Caki2 (cell line): ENCODE data around the gene UBE3C. TPM values are rescaled to one million over a fixed set of nuclear protein-coding genes. Genes with fewer than 3 reads are reported as not detected.
A peak's percentile ranks its signal among the peaks of the same experiment; 100 is the strongest.
"Not testable (repeated sequence)": the region's sequence is repeated elsewhere in the genome, so short reads cannot be mapped to it uniquely, and the experiment has no call there.

Experiments used
- DNase-seq: peaks from one replicate; pipeline ENCODE4 v3.0.0-alpha.2; 2015; ENCODE audit warnings: low read depth
- in situ Hi-C: cut with HindIII; loops from 2 replicates; pipeline ENCODE4 v1.10.0; 2016; ENCODE audit warnings: low sequenced_read_pairs, low pct_unique_long_range_greater_than_20kb, mixed read lengths
- total RNA-seq: library from RNA; depleted of rRNA; stranded (reverse); fragments of >200 nt; shearing (Covaris generic); gene quantifications from 2 replicates; pipeline ENCODE4 v1.2.3, GENCODE V29; 2014; ENCODE audit warnings: low replicate concordance

Gene UBE3C
- total RNA-seq, 1 experiment from 2014 or later, result 40.6 TPM

GRCh38 chr7:157274991-157275427 lies 136.3 kb downstream of the UBE3C start:
- DNase-seq, result no peak
- in situ Hi-C loops, result no loop called here

GRCh38 chr7:157276091-157276561 lies 137.4 kb downstream of the UBE3C start:
- in situ Hi-C loops, result no loop called here
- no peak for DNase-seq

- DNase-seq, result no peak
- in situ Hi-C loops, result no loop called here
These were observed 138.2 kb downstream of the UBE3C start for GRCh38 chr7:157276731-157277562.

DNA sequence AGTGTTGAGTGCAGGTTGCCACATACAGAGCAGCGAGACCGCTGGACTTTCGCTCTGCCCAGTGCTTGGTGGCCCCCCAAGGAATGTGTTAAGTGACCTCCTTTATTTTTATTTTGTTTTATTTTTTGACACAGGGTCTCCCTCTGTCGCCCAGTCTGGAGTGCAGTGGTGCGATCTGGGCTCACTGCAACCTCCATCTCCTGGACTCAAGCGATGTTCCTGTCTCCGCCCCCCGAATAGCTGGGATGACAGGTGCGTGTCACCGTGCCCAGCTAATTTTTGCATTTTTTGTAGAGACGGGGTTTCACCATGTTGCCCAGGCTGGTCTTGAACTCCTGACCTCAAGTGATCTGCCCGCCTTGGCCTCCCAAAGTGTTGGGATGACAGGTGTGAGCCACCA lies 138.8 kb downstream of the UBE3C start:
- in situ Hi-C loops, DNase-seq: not testable (repeated sequence)

DNA sequence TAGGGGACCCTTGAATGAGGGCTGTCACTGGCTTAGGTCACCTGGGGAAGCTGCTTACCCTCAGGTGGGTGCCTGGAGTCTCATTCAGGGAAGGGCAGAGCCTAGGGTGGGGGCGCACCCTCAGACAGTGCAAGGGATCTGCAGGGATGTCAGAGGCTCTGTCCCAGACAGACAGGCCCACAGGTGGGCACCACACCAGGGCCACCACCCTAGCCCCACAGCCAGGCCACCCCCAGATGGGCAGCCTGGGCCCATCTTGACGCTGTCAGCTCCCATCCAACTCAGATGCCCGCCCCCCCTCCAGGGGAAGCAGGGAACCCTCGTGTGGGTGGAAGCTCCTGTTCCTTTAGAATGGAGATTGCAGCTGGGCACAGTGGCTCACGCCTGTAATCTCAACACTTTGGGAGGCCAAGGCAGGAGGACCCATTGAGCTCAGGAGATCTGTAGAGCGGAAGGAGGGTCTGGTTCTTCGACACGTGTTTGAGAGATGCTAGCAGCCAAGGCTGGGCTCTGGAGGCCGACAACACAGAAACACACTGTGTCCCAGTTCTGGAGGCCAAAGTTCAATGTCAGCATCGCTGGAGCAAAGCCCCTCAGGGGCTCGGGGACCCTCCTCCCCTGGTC lies 139.6 kb downstream of the UBE3C start:
- DNase-seq, result no peak
- in situ Hi-C loops, result no loop called here

DNA sequence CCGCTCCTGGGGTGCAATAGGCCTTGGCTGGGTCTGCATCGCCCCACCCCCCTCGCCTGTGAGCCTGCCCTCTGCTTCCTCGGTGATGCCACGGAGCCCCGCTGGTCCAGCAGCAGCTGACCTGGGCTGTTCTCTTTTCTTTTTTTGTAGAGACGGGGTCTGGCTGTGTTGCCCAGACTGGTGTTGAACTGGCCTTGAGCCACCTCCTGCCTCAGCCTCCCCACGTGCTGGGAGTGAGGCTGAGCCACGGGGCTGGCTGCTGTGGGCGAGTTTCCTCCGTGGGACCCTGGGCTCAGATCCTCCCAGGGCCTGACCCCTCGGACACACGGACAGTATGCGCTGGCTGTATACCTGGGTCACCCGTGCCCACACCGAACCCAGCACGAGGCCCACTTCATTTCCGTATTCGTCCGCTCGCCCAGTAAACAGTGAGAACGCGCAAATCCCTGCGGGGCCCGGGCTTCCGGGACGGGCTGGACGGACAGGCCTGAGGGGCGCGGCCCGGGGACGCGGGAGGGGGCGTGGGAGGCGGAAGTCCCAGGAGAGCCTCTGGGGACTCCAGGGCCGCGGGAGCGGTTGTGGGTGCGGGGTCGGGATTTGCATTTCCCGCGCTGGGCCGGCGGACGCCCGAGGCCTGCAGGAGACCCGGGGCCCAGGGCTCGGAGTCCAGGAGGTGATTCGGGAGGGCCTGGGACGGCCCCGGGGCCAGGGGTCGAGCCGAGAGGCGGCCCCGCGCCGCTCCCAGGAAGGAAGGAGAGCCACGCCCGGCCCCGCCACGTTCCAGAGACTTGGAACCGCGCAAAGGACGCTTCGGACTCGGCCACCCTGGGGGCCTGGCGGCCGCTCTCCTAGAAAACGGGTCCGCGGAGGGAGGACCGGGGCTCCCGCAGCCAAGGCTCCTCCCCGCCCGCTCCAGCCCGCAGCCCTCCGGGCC lies 140.3 kb downstream of the UBE3C start:
- in situ Hi-C loops, result no loop called here
- no peak for DNase-seq

GRCh38 chr7:157279741-157280215 lies 141.1 kb downstream of the UBE3C start:
- in situ Hi-C loops, result no loop called here
- DNase-seq, result no peak

GRCh38 chr7:157280216-157280841 lies 141.6 kb downstream of the UBE3C start:
- no peak for DNase-seq
- in situ Hi-C loops, result no loop called here

GRCh38 chr7:157281221-157281998 lies 142.7 kb downstream of the UBE3C start:
- in situ Hi-C loops, result no loop called here
- DNase-seq, result no peak

DNA sequence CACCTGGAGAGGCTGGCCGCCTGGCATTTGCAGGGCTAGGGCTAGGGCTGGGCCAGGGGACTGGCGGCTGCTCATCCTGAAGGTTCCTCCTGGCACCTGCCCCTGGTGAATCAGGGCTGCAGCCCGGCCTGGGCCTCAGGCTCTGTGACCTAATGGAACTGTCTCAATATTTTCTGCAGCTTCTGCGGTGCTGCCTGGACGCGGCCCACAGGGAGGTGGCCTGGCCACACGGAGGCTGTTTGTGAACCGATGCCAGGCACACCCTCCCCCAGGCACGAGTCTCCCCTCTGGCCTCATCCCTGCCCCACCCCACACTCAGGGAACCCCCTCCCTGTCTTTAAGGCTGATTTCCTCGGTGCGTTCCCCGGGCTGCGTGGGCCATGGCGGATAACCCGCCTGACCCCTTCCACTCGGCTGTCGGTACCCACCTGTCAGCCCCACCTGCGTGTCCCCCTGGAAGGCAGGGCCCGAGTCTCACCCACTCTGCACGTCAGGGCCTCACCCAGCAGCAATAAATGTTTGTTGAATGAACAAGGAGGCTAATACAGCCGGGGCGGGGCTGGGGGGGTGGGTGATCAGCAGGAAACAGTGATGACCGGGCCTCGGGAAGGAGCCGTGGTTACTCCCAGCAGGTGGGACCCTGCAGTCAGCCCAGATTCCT lies 143.5 kb downstream of the UBE3C start:
- in situ Hi-C loops, result no loop called here
- no peak for DNase-seq

GRCh38 chr7:157284229-157285014 lies 145.7 kb downstream of the UBE3C start:
- in situ Hi-C loops, result no loop called here
- DNase-seq, result no peak

DNA sequence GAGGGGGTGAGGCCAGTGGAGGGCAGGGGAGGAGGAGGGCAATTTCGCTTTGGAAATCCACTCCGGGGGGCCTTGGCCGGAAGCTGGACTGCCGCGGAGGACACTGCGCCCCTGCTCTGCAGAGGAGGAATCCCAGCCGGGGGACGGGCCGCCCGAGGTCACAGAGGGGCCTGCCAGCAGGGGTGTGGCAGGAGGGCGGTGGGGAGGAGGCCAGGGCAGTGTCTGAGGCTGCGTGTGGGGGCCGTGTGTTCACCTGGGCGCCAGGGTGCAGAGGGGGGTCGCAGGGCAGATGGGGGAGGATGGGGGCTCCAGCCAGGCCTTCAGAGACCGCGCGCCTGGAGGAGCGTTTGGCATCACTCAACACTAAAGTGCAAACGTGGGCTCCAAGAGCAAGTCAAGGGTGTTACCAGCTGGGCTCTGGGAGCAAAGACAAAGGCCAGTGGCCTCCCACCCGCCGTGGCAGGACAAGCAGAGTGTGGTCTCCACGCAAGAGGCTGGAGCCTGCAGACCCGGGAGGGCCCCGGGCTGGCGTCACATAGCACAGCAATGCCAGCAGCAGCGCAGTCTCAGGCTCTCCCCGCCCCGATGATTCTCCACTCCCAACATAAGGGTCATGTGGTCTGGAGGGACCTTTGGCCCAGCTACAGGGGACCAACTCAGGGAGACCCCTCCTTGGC lies 152.8 kb downstream of the UBE3C start:
- DNase-seq, result no peak
- in situ Hi-C loops, result no loop called here

DNA sequence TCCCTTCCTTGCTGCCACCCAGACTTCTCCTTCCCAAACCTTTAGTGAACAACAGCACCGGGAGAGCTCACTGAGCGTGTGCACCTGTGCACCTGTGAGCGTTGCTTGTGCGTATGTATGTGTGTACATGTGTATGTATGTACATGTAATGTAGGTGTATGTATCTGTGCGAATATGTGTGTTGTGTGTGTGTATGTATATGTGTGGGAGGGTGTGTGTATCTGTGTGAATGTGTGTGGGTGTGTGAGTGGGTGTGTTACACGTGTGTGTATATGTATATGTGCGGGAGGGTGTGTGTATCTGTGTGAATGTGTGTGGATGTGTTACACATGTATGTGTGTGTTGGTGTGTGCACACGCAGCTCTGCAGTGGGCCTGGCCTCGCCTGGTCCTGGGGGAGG lies 153.5 kb downstream of the UBE3C start:
- no peak for DNase-seq
- in situ Hi-C loops, result no loop called here

DNA sequence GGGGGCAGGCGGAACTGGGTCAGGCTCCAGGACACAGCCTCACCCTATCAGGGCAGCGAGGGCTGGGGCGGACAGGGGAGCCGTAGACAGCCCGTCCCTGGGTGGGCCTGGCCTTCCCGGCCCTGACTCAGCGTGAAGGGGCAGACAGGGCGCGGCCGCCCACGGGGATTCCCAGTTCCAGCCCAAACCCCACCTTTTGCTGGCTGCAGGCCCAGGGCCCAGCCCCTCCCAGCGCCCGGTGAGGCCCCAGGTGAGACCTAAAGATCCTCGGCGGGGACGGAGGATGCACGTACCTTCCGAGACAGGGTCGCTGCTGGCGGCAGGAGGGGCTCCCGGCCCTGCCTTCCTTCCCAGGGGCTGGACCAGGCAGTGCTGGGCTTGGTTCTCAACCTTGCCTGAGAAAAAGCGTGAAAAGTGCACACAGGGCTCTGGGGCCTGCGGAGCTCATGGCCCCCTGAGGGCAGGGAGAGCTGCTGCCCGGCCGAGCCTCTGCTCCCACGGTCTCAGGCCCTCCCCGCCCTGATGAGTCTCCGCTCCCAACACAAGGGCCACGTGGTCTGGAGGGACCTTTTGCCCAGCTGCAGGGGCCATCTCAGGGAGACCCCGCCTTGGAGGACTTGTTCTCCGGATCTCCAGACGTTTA lies 154.2 kb downstream of the UBE3C start:
- peak; percentile 30 for DNase-seq

GRCh38 chr7:157293413-157293788 lies 154.7 kb downstream of the UBE3C start:
- in situ Hi-C loops, result no loop called here
- no peak for DNase-seq

More for the DNA sequence above, 154.2 kb downstream of the UBE3C start:
- in situ Hi-C loops, result no loop called here
